Kidney capillary endothelial cell (primary cell): ENCODE data around the gene PCNX4.

Source experiments
- DNase-seq: peaks from one replicate; pipeline ENCODE4 v3.0.0-alpha.2; 2018; ENCODE audit warnings: low spot score

Gene PCNX4

DNA sequence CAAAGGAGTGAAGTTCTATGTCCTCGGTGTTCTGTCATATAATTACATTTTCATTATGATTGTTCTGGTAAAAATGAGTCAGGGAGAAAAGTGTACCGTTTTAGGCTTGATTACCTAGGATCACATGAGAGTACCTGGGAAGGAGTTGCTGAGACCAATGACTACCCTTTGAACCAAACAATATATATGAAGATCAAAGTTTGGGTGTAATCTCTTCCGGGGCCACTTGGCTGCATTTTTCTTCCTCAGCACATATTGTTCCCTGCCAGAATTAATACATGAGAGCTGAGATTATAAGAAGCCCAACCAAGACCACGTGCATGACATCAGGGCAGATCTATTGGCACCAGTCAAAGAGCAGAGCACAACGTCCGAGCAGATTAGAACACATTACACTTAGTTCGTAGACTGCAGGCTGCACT lies 114.5 kb downstream of the PCNX4 start:
- no peak for DNase-seq

DNA sequence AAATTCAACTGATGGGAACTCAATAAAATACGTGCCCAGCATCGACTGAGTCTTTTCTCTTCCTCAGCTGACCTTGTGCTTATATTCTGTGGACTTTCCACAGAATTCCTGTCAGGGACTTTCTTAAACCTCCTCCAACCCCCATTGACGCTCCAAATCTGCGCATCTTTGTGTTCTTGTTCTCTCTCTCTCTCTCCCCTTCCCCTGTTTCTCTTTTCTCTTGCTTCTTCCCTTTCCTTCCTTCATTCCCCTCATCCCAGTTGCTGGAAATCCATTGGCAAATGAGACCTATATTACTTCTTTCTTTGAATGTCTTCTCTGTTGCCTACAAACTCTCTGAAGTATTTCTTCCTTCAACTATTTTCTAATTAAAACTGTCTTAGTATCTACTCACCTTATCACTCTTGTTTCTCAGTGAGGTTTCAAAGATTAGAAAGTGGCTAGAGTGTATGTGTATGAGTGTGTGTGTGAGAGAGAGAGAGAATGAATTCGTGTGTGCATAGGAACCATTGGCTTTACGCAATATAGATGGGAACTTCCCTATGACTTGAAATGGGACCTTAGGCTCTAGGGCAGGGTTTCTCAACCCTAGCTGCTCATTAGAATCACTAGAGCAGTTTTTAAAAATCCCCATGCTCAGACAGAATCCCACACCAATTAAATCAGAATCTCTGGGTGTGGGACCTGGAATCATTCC lies 115.3 kb downstream of the PCNX4 start:
- DNase-seq, result no peak

DNA sequence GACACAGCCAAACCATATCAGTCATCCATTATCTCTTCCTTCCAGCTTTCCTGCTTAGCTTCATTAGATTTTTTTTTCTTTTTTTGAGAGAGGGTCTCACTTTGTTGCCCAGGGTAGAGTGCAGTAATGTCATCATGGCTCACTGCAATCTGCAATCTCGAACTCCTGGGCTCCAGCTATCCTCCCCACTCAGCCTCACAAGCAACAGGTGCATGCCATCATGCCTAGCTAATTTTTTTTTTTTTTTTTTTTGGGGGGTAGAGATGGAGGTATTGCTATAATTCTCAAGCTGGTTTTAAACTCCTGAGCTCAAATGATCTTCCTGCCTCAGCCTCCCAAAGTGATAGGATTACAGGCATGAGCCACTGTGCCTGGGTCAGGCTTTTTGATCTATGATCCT lies 119.0 kb downstream of the PCNX4 start:
- no peak for DNase-seq

DNA sequence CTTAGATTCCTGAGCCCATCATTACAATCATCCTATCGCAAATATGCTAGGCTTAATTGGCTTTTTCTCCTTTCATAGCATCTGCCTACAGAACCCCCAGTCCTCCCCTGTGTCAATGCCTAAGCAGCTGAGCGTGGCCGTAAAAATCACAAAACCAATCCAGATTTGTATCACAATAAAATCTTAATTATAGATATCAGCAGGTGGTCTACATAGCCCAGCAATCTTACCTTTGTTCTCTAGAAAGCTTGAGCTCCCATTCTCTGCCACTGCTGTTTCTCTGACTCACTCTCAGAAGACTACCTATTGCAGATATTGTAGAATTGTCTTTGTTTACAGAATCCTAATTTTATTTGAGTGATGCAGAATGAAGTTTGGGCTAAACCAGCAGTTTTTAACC lies 119.4 kb downstream of the PCNX4 start:
- no peak for DNase-seq

DNA sequence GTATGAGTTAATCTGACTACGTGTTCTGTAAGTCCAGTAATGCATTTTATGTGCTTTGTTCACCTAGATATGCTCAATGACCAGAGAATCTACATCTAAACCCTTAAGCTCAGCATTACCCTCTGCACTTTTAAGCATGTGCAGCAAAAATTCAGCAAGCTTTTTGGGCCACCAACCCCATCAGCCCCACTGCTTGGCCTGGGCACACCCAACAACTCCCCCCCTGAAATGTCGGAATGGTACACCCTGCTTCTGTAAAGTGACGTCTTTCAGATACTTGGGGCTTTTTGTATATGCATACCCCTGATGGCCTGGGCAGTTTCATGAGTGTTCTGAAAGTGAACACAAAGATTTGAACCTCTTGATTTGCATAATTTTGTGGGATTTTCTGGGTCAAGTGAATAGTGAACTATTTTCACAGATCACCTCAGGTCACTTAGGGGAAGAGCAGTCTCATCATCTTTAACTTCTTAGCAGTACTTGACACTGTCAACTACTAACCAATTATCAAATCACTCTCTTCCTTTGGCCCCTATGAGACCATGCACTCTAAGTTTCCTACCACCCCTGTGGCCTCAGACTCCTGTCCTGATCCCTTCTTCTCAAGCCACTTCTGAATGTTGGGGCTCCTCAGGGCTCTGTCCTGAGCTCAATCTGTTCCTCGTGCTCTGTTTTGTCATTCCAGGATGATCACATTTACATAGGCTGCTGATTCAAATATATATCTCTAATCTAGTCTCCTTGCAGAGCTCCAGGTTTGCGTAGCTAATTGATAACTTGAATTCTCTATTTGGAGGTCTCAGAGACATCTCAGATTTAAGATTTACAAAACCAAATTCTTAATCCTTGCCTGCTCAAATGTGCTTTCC lies 121.0 kb downstream of the PCNX4 start:
- DNase-seq, result no peak

DNA sequence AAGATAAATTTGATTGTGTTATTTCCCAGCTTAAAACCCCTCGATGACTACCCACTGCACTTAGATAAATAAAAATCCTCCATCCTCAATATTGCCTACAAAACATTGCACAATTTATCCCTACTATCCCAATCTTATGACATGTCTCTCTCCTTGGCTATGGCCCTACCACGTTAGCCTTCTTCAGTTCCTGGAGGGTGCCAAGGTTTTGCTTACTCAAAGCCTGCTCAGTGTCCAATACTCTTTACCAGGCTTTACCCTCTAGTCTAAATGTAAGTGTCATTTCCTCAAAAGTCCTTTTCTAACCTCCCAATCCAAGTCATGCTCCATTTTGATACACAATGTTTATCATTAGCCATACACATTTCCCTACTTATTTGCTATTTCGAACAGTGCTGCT lies 122.3 kb downstream of the PCNX4 start:
- no peak for DNase-seq

DNA sequence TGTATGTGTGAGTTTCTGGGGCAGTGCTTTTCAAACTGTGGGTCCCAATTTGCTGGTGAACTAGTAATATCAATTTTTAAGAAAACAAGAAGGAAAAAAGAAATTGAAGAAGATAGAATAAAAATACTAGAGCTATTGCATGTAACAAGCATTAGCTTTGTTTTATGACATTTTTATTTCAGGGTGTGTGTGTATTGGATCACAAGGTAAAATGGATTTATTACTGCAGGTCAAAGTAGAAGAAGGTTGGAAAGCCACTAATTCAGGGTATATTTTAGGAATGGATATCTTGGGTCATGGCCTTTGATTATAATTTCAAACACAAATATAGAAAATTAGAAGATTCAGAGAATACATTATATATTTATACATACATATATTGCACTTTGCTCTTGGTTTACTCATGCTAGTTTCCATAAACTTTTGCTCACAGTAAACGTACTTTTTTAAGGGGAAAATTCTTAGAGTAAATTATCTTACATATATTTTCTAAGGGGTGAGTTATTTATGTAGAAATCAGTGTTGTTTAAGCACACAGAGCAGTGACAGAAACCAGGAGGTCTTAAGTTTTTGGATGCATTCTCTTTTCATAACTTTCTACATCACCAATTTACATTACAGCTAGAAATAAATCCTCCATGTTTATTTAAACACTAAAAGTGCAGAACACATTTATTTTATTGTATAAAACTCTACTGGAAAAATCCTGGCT lies 122.8 kb downstream of the PCNX4 start:
- no peak for DNase-seq

DNA sequence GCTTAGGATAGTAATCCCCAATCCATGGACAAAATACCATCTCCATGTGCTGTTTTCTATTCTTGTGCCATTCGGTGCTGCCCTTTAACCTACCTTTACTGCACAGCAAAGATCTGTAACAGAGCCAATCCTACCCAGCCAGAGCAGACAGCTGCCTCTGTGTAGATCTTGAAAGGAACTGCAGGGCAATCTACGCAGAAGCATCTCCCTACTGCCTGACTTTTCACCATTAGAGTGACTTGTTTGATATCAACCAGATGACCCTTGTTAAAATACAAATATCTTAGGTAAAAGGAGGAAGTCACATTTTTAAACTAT lies 123.4 kb downstream of the PCNX4 start:
- no peak for DNase-seq

DNA sequence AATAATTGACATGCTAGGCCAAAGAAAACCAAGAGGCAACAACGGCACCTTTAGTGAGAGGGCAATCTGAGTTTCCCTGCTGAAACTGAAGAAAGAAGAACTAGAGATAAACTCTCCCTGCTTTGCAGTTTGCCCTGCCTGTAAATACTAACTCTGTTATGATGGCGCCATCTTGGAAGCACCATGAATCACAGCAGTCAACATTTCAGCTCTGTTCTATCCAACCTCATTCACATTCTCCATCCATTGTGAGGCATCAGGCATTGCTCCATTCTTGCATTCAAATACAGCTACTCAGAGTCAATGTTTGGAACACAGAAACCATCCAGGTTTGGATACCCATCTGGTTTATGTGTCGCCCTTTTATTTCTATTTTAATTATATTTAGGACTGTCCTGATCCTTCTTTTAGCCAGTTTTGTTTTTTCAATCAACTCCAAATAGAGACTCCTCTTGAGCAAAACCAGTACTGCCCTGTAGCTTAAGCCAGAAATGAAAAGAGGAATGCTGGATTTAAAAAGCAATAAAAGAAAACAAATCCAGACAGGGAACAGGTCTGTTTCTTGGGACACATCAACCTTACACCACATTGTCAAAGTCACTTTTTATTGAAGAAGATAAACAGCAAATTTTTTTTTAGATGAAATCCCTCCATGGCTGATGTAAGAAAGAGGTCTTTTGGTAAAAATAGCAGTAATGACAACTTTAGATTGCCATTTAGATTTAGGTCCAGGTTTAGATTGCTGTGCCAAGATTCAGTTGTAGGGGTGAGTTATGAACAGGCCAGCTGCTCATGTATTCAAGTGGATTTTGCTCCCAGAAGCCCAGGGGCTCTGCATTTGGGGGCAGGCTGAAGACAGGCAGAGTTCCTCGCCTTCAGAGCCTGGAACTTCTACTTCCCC lies 124.0 kb downstream of the PCNX4 start:
- no peak for DNase-seq

DNA sequence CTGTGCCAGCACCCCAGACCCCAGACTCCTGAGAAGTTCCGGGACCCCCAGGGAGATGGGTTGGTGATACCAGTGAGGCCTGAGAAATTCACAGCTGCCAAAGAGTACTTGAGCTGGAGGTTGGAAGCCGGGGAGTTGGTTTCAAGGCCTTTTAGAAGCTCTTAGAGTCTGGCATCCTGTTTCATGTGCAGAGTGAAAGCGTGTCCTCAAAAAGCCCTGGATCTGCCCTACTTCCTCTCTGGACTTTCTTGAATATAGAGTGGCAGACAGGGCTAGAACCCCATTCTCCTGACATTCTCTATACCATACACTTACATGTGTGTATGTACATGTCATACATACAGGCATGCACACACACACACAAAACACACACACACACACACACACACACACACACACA lies 126.0 kb downstream of the PCNX4 start:
- no peak for DNase-seq
